Measurements from ENCODE around the gene LRRC41.

- TF ChIP-seq POLR2A (IDR thresholded peaks at IDR 0.05) (no peak), CTCF (IDR thresholded peaks at IDR 0.05) (no peak)
Observed at GRCh38 chr1:46309401-46310159, 6.2 kb upstream of the LRRC41 start.
